Right atrium auricular region (tissue), 2 donors: ENCODE data around the gene CHD6. TPM values are rescaled to one million over a fixed set of nuclear protein-coding genes. Genes with fewer than 3 reads are reported as not detected.
A peak's percentile ranks its signal among the peaks of the same experiment; 100 is the strongest.

Experiments used
- DNase-seq: peaks from one replicate; pipeline ENCODE4 v3.0.0-alpha.2; 2019; ENCODE audit warnings: low spot score
- H3K27ac ChIP-seq, 2 donors: fragments of 200-600 bp; sonication (generic); 1 replicate in 1 of 2; 2 replicates in 1 of 2; pipeline ENCODE4 v1.5.1; 2016 to 2019
- H3K27me3 ChIP-seq, 2 donors: fragments of 200-600 bp; sonication (generic); one replicate each; pipeline versions ENCODE4 v1.5.1 to v1.6.0; 2017 to 2019
- H3K36me3 ChIP-seq: fragments of 200-600 bp; sonication (generic); one replicate; pipeline ENCODE4 v1.5.1; 2016
- H3K4me1 ChIP-seq, 2 donors: fragments of 200-600 bp; sonication (generic); one replicate each; pipeline versions ENCODE4 v1.5.1 to v1.6.0; 2017 to 2019
- H3K4me3 ChIP-seq, 2 donors: fragments of 200-600 bp; sonication (generic); 1 replicate in 1 of 2; 2 replicates in 1 of 2; pipeline ENCODE4 v1.5.1; 2017 to 2019; ENCODE audit warnings: mild to moderate bottlenecking in 1 of 2, moderate library complexity in 1 of 2
- H3K9me3 ChIP-seq, 2 donors: fragments of 200-600 bp; sonication (generic); one replicate each; pipeline ENCODE4 v1.5.1; 2019
- CTCF ChIP-seq, 2 donors: fragments of 200-600 bp; sonication (generic); IDR thresholded peaks; one replicate each; pipeline ENCODE4 v1.5.1; 2019; ENCODE audit warnings: antibody characterized with exemption in 2 of 2
- total RNA-seq, 2 donors: library from RNA; depleted of rRNA; stranded (reverse); fragments of >200 nt; gene quantifications; one replicate each; pipeline ENCODE4 v1.1.0, GENCODE V29; 2016

Gene CHD6
- total RNA-seq, 2 donors from 2014 or later, result 22.2 to 27.4 TPM

GRCh38 chr20:41476013-41476441 lies 142.2 kb downstream of the CHD6 start:
- H3K27ac ChIP-seq, result peak overlapping the region; percentile 23 to 60

GRCh38 chr20:41475503-41475902 lies 142.7 kb downstream of the CHD6 start:
- Histone ChIP-seq H3K9me3 (peaks cover 0 to 6% of the 10 kb centered on the region in 2 donors), H3K4me3 (no peak overlapping the region), H3K36me3 (peaks cover 13% of the 10 kb centered on the region), H3K27me3 (no peaks in the 10 kb centered on the region), H3K4me1 (peaks cover 0 to 24% of the 10 kb centered on the region in 2 donors), H3K27ac (peak overlapping the region; percentile 23 to 60)
- TF ChIP-seq CTCF (IDR thresholded peaks at IDR 0.05), result no peak
- no peak for DNase-seq

More at GRCh38 chr20:41476013-41476441, 142.2 kb downstream of the CHD6 start:
- no peak for TF ChIP-seq CTCF (IDR thresholded peaks at IDR 0.05)
- H3K4me1 ChIP-seq, result peaks cover 0 to 19% of the 10 kb centered on the region in 2 donors
- DNase-seq, result no peak
- no peaks in the 10 kb centered on the region for H3K27me3 ChIP-seq
- H3K9me3 ChIP-seq, result peaks cover 0 to 6% of the 10 kb centered on the region in 2 donors
- H3K4me3 ChIP-seq, result no peak overlapping the region
- H3K36me3 ChIP-seq, result peaks cover 13% of the 10 kb centered on the region

- peaks cover 0 to 31% of the 10 kb centered on the region in 2 donors for H3K4me1 ChIP-seq
- H3K4me3 ChIP-seq, result no peak overlapping the region
- peaks cover 0 to 2% of the 10 kb centered on the region in 2 donors for H3K9me3 ChIP-seq
- peaks cover 27% of the 10 kb centered on the region for H3K36me3 ChIP-seq
- H3K27me3 ChIP-seq, result no peaks in the 10 kb centered on the region
- H3K27ac ChIP-seq, result peak overlapping the region in 1 of 2 donors; percentile 44
- no peak for TF ChIP-seq CTCF (IDR thresholded peaks at IDR 0.05)
- no peak for DNase-seq
These were observed 147.6 kb downstream of the CHD6 start for GRCh38 chr20:41470362-41471095.

DNA sequence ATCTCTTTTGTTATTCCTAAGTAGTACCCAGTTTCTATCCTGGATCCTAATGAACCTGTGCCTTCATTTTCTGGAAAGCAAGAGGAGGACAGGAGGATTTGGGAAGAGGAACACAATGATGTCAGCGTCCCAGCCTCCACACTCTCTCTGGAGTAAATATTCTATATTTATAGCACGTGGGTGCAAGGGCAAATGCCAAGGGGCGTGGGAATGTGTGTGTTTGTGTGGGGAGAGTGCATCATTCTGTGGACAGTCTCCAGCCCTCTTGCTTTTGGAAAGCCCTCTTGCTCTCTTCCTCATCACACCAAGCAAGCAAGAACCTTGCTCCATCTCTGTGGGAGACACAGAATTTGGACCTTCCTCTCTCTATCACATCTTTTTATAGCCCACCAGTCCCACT lies 148.3 kb downstream of the CHD6 start:
- peaks cover 0 to 25% of the 10 kb centered on the region in 2 donors for H3K4me1 ChIP-seq
- peak overlapping the region; percentile 31 to 44 for H3K27ac ChIP-seq
- no peaks in the 10 kb centered on the region for H3K27me3 ChIP-seq
- peaks cover 28% of the 10 kb centered on the region for H3K36me3 ChIP-seq
- DNase-seq, result no peak
- TF ChIP-seq CTCF (IDR thresholded peaks at IDR 0.05), result no peak
- H3K4me3 ChIP-seq, result no peak overlapping the region
- peaks cover 5 to 8% of the 10 kb centered on the region in 2 donors for H3K9me3 ChIP-seq

DNA sequence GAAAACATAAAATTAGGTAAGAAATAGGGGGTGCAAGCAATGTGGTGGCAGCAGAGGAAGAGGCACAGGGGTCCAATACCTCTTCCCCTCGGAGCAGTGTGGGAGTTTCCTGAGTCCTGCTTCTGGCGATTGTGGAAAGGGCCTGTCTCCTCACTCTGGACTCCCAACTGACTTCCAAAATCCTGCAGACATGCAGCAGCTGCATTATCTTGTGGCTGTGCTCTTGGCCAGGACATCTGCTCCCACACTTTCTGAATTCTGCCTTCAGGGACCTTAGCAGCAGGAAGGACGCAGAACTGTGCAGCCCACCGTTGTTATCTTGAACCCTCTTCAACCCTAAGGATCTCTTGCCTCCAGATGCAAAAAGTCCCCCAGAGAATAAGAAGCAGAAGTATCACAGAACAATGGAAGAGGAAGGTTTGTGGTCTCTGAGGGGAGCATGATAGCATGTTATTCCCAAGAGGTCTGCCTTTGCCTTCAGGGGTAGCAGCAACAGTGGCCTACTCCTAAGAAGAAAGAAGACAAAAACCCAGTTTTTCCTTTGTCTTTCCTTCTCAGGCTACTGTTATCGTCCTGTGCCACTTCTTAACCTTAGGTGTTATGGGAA lies 149.1 kb downstream of the CHD6 start:
- no peaks in the 10 kb centered on the region for H3K27me3 ChIP-seq
- H3K27ac ChIP-seq, result peak overlapping the region; percentile 31 to 44

More for the DNA sequence above, 149.1 kb downstream of the CHD6 start:
- peaks cover 0 to 25% of the 10 kb centered on the region in 2 donors for H3K4me1 ChIP-seq
- H3K36me3 ChIP-seq, result peaks cover 34% of the 10 kb centered on the region
- H3K9me3 ChIP-seq, result peaks cover 6 to 10% of the 10 kb centered on the region in 2 donors
- H3K4me3 ChIP-seq, result no peak overlapping the region
- no peak for DNase-seq
- no peak for TF ChIP-seq CTCF (IDR thresholded peaks at IDR 0.05)
